Urinary bladder (tissue), 4 donors: ENCODE measurements around the gene PPID. TPM values are rescaled to one million over a fixed set of nuclear protein-coding genes. Genes with fewer than 3 reads are reported as not detected.
"Not testable (repeated sequence)": the region's sequence is repeated elsewhere in the genome, so short reads cannot be mapped to it uniquely, and the experiment has no call there.

ENCODE experiments used
- DNase-seq: peaks from one replicate; pipeline ENCODE4 v3.0.0-alpha.2; 2015; ENCODE audit errors: extremely low spot score
- H3K27ac ChIP-seq: one replicate; pipeline ENCODE4 v1.5.1; 2013; ENCODE audit warnings: low read depth, mild to moderate bottlenecking, moderate library complexity
- H3K36me3 ChIP-seq: one replicate; pipeline ENCODE4 v1.6.1; 2013; ENCODE audit warnings: mild to moderate bottlenecking, moderate library complexity; ENCODE audit not compliant: insufficient read depth
- H3K4me1 ChIP-seq: one replicate; pipeline ENCODE4 v1.6.1; 2013; ENCODE audit warnings: mild to moderate bottlenecking, moderate library complexity; ENCODE audit not compliant: insufficient read depth
- H3K4me3 ChIP-seq: one replicate; pipeline ENCODE4 v1.5.1; 2013; ENCODE audit warnings: low read depth, low read length
- WGBS: extraction: QIAGEN DNeasy Blood & Tissue Kit; methylation state at CpG from one replicate; pipeline ENCODE4 v1.1.7; 2013; 5-methylcytosine and 5-hydroxymethylcytosine counted together
- polyA plus RNA-seq: library from polyadenylated mRNA; stranded (reverse); fragments of 200-250 nt; gene quantifications from one replicate; pipeline ENCODE4 v1.2.3, GENCODE V29; 2013
- total RNA-seq: library from RNA; depleted of rRNA; stranded (reverse); fragments of >200 nt; gene quantifications from one replicate; pipeline ENCODE4 v1.2.3, GENCODE V29; 2014
- donor health status: healthy with polysubstance abuse.
- donor health status: healthy.

The PPID gene
- 38.2 TPM for total RNA-seq
- 26.1 TPM for polyA plus RNA-seq

GRCh38 chr4:158722917-158723793 lies at the start of gene PPID:
Gene PPID, minus strand, starts transcription at chr4:158723396. Its CDS starts 108 bp downstream, at chr4:158723288.
- DNase-seq: peak; percentile 48
- peaks cover 7% of the 10 kb centered on the region for H3K36me3 ChIP-seq
- under 1% methylated on average over 65 of the region's 65 CpGs for whole genome bisulfite sequencing
- H3K4me3 ChIP-seq: peak within 1 kb of the TSS; percentile 92
- peak within 1 kb of the TSS; percentile 81 for H3K27ac ChIP-seq
- H3K4me1 ChIP-seq: no peaks in the 10 kb centered on the region

DNA sequence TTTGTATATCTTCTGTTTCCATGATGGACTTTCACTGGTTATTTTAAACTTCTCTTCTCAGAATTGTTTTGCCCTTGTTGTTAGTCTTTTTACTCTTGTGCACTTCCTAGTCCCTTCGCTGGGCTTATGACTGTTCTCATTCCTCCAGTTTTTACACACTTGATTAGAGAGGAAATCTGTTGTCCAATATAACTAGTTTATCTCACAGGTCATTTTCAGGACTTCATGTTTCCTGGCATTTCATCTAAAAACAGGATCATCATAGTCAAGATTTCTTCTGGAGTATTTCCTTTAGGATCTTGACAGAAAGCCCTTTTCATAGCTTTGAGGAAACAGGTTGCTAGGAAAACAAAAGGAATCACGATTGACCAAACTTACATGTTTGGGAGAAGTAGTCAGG lies 48.6 kb upstream of the PPID start:
- no peak overlapping the region for H3K4me3 ChIP-seq
- peaks cover 4% of the 10 kb centered on the region for H3K4me1 ChIP-seq
- H3K36me3 ChIP-seq: no peaks in the 10 kb centered on the region

GRCh38 chr4:158770671-158771070 lies 47.5 kb upstream of the PPID start:
- Histone ChIP-seq H3K27ac (no peak overlapping the region), H3K4me3 (no peak overlapping the region), H3K36me3 (no peaks in the 10 kb centered on the region), H3K4me1 (peaks cover 4% of the 10 kb centered on the region)
- no peak for DNase-seq
- WGBS: 92% methylated on average over 5 of the region's 5 CpGs

More for the DNA sequence above, 48.6 kb upstream of the PPID start:
- DNase-seq: no peak
- H3K27ac ChIP-seq: no peak overlapping the region
- 75% methylated on average over 2 of the region's 2 CpGs for WGBS

DNA sequence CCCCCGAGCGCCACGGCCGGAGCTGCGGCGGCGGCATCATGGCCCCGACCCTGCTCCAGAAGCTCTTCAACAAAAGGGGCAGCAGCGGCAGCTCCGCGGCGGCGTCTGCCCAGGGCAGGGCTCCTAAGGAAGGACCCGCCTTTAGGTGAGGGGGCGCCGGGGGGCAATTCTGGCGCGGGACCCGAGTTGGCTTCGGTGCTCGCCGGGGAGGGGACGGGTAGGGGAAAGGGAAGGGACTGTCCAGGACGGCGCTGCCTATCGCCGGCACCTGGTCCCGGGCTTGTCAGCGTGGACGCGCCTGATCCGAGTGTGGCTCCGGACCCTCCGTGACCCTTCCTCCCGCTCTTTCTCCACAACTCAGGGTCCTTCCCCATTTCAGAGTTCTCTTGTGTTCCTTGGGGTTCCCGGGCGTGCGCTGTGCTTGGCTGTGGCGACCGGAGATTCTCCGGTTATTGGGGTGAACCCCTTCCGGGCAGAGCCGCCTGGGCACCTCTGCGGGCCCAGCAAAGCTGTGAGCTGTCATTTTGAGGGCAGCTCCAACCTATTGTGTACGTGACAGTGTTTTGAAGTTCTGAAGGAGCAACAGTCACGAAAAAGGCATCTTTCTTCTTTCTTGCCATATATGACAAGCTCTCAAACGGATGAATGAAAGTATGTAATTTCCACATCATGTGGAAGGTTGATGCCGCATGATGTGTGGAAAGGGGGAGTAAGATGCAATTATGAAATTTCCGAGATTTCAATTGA lies 46.2 kb upstream of the PPID start:
- WGBS: 1% methylated on average over 49 of the region's 49 CpGs
- peak overlapping the region; percentile 96 for H3K4me3 ChIP-seq
- no peaks in the 10 kb centered on the region for H3K36me3 ChIP-seq
- no peaks in the 10 kb centered on the region for H3K4me1 ChIP-seq
- H3K27ac ChIP-seq: peak overlapping the region; percentile 79
- DNase-seq: no peak

DNA sequence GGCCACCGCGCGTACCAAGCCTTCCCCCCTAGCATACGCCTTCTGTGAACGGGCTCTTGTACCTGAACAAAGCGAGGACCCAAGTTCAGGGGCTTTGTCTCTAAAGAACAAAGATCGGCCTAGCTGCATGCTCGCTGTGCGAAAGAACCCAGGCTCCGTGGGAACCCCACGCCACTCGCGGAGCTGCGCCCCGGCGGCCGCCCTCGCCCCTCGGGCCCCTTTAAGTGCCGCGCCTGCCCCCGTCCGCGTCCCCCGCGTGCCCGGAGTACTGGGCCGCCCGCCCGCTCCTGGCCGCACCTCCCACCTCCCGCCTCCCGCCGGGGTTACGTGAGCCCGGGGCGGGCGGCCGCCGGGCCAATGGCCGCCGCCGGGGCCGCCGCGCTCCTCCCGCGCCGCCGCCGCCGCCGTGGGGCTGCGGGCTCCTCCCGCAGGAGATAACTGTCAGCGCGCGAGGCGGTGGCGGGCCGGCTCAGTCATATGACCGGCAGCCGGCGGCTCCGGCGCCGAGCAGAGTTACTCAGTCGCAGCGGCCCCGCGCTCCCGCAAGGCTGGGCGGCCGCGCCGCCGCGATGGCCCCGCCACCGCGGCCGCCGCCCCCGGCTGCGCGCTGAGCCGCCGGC lies 45.5 kb upstream of the PPID start, which contains the start of gene FNIP2:
FNIP2 (plus strand) TSS at position 472 of the 620 bp plus-strand sequence. CDS start 187 bp downstream, outside the sequence.
- Histone ChIP-seq H3K27ac (peak within 1 kb of the TSS; percentile 79), H3K36me3 (no peaks in the 10 kb centered on the region), H3K4me3 (peak within 1 kb of the TSS; percentile 96), H3K4me1 (no peaks in the 10 kb centered on the region)
- DNase-seq: no peak
- under 1% methylated on average over 88 of the region's 88 CpGs for whole genome bisulfite sequencing

- no peak for DNase-seq
- no peak overlapping the region for H3K4me3 ChIP-seq
- H3K36me3 ChIP-seq: no peaks in the 10 kb centered on the region
- WGBS: 39% methylated on average over 2 of the region's 2 CpGs
- no peaks in the 10 kb centered on the region for H3K4me1 ChIP-seq
- H3K27ac ChIP-seq: no peak overlapping the region
These were observed 44.3 kb upstream of the PPID start for GRCh38 chr4:158767451-158767850.

DNA sequence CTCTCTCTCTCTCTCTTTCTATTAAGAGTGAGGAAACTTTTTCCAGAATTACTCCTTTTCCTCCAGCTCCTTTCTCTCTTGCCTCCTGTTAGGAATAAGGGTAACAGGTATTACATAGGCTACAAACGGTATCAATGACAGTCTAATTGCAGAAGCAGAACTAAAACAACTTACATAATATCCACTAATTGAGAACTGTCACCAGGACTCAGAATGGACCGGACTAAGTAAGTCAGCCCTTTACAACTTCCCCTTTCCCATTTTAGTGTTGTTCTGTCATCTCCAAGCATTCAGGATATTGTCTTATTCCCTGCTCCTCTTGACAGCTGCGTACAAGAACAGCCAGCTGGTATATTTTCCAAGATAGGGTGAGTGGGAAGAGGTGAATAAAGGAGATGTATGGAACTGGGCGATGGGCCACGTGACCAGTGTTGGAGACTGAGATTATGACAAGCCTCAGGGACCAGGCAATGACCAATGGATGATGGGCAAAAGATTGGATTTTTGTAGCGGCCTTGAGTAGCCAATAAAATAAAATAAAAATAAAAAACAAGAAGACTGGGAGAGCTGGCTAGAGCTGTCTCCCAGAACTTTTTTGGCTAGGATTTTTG lies 43.3 kb upstream of the PPID start:
- no peak for DNase-seq
- 66% methylated on average over 6 of the region's 6 CpGs for WGBS
- H3K4me3 ChIP-seq: no peak overlapping the region
- H3K4me1 ChIP-seq: no peaks in the 10 kb centered on the region
- no peaks in the 10 kb centered on the region for H3K36me3 ChIP-seq
- H3K27ac ChIP-seq: no peak overlapping the region

- H3K27ac ChIP-seq: no peak overlapping the region
- H3K36me3 ChIP-seq: no peaks in the 10 kb centered on the region
- H3K4me1 ChIP-seq: no peaks in the 10 kb centered on the region
- no peak for DNase-seq
- WGBS: 47% methylated on average over 2 of the region's 2 CpGs
- H3K4me3 ChIP-seq: no peak overlapping the region
These were observed 40.3 kb upstream of the PPID start for GRCh38 chr4:158763462-158763861.

DNA sequence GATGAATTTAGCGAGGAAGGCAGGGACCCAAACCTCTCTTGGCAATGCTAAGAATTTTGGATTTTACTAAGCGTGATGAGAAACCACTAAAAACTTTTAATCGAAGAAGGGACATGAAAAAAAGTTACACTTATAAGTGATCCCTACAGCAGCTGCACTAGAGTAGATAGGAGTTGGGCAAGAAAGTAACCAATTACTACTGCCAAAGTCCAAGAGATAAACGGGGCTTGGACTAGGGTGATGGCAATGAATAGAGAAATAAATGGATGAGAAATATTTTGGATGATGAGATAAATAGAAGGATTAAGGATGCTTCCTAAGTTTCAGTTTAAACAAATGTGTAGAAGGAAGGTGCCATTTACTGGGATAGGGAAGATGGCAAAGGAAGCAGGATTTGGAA lies 39.4 kb upstream of the PPID start:
- Histone ChIP-seq H3K27ac (no peak overlapping the region), H3K36me3 (no peaks in the 10 kb centered on the region), H3K4me1 (no peaks in the 10 kb centered on the region), H3K4me3 (no peak overlapping the region)
- WGBS: 52% methylated on average over 4 of the region's 4 CpGs
- DNase-seq: no peak

GRCh38 chr4:158760866-158761265 lies 37.7 kb upstream of the PPID start:
- H3K27ac ChIP-seq: no peak overlapping the region
- no peak overlapping the region for H3K4me3 ChIP-seq
- WGBS: 80% methylated on average over 4 of the region's 4 CpGs
- no peak for DNase-seq
- H3K4me1 ChIP-seq: no peaks in the 10 kb centered on the region
- no peaks in the 10 kb centered on the region for H3K36me3 ChIP-seq

- H3K36me3 ChIP-seq, H3K4me1 ChIP-seq, H3K4me3 ChIP-seq, H3K27ac ChIP-seq, DNase-seq: not testable (repeated sequence)
- 97% methylated on average over 19 of the region's 20 CpGs for WGBS
These were observed 36.3 kb upstream of the PPID start for GRCh38 chr4:158759539-158759938.

DNA sequence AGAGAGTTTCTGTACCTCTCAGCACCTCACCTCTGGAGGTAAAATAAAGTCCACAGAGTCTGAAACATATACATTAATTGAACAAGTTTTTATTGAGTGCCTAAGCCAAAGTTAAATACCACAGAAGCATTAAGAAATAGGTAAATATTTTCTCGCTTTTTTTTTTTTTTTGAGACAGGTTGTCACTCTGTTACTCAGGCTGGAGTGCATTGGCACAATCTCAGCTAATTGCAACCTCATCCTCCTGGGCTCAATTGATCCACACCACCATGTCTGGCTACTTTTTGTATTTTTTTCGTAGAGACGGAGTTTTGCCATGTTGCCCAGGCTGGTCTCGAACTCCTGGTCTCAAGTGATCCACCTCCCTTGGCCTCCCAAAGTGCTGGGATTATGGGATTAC lies 35.5 kb upstream of the PPID start:
- Histone ChIP-seq H3K4me3 (no peak overlapping the region), H3K27ac (no peak overlapping the region), H3K4me1 (no peaks in the 10 kb centered on the region), H3K36me3 (no peaks in the 10 kb centered on the region)
- 94% methylated on average over 4 of the region's 4 CpGs for WGBS
- no peak for DNase-seq

GRCh38 chr4:158758142-158758541 lies 34.9 kb upstream of the PPID start:
- no peaks in the 10 kb centered on the region for H3K36me3 ChIP-seq
- H3K4me3 ChIP-seq: no peak overlapping the region
- DNase-seq: no peak
- no peak overlapping the region for H3K27ac ChIP-seq
- 79% methylated on average over 4 of the region's 4 CpGs for WGBS
- H3K4me1 ChIP-seq: no peaks in the 10 kb centered on the region
